Activated naive CD8-positive, alpha-beta T cell (primary cell): ENCODE data around the gene MUSK.

Experiments used
- H3K27ac Mint-ChIP-seq: one replicate; pipeline ENCODE4 v1.8.0; 2021; ENCODE audit warnings: mixed read lengths
- H3K27me3 Mint-ChIP-seq: one replicate; pipeline ENCODE4 v1.8.0; 2021; ENCODE audit warnings: mixed read lengths
- H3K36me3 Mint-ChIP-seq: one replicate; pipeline ENCODE4 v1.8.0; 2021; ENCODE audit warnings: mixed read lengths
- H3K4me1 Mint-ChIP-seq: one replicate; pipeline ENCODE4 v1.8.0; 2021; ENCODE audit warnings: low read depth, mixed read lengths
- H3K4me3 Mint-ChIP-seq: one replicate; pipeline ENCODE4 v1.8.0; 2021; ENCODE audit warnings: mild to moderate bottlenecking, mixed read lengths
- H3K9me3 Mint-ChIP-seq: one replicate; pipeline ENCODE4 v1.8.0; 2021; ENCODE audit warnings: low read depth, mixed read lengths

MUSK gene

GRCh38 chr9:110668570-110669167 lies at the start of gene MUSK:
Gene MUSK, plus strand, starts transcription at chr9:110668791. Its CDS starts 114 bp downstream, at chr9:110668905.
- H3K4me3 Mint-ChIP-seq, result no peak within 1 kb of the TSS
- no peaks in the 10 kb centered on the region for H3K9me3 Mint-ChIP-seq
- H3K4me1 Mint-ChIP-seq, result no peaks in the 10 kb centered on the region
- H3K27me3 Mint-ChIP-seq, result no peaks in the 10 kb centered on the region
- H3K27ac Mint-ChIP-seq, result no peak within 1 kb of the TSS
- no peaks in the 10 kb centered on the region for H3K36me3 Mint-ChIP-seq

DNA sequence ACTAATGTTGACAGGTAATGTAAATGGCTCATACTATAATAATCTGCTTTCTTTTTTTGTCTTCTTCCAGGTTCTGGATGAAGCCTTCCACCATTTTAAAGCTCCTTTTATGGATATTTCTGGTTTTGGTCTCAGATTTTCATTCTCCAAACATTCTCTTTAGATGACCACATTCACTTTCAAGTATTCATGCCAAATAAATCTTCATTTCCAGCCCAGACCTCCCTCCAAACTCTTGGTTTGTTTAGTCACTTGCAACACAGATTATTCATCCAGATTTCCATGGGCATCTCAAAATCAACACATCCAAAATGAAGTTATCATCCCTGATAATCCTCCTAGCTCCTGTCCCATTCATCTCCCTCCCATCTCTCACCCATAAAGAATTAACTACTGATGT lies 48.8 kb upstream of the MUSK start:
- Mint-ChIP-seq H3K9me3 (no peaks in the 10 kb centered on the region), H3K27ac (no peak overlapping the region), H3K4me3 (no peak overlapping the region), H3K36me3 (no peaks in the 10 kb centered on the region), H3K4me1 (no peaks in the 10 kb centered on the region), H3K27me3 (no peaks in the 10 kb centered on the region)

- Mint-ChIP-seq H3K36me3 (no peaks in the 10 kb centered on the region), H3K9me3 (no peaks in the 10 kb centered on the region), H3K4me3 (no peak overlapping the region), H3K4me1 (no peaks in the 10 kb centered on the region), H3K27ac (no peak overlapping the region), H3K27me3 (peaks cover 2% of the 10 kb centered on the region)
These were observed 47.9 kb upstream of the MUSK start for GRCh38 chr9:110620726-110621125.

GRCh38 chr9:110622368-110622767 lies 46.2 kb upstream of the MUSK start:
- Mint-ChIP-seq H3K27me3 (peaks cover 2% of the 10 kb centered on the region), H3K36me3 (no peaks in the 10 kb centered on the region), H3K9me3 (no peaks in the 10 kb centered on the region)

DNA sequence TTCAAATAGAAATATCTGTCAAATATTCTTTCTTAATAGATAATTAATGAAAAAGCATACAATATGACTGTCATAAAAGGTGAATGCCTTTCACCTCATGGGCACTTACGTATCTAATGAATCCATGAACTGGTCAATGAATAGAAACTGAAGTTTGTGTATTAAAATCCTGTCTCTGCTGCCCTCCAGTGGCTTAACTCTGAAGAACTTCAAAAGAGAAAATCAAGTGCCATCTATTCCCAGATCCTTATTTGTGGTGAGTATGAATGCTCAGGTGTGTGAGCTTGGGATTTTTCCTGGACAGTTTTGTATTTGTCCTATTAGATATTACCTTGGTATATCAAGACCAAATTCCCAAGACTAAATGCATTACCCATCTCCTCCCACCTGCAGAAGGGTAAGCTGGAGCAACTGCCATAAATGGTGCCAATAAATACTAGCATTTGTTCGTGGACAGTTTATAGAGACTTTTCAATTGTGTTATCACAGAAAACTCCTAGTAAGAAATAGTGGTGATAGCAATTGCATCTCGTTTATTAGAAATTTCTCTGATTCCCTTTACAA lies 45.0 kb upstream of the MUSK start:
- Mint-ChIP-seq H3K27ac (no peak overlapping the region), H3K4me1 (no peaks in the 10 kb centered on the region), H3K4me3 (no peak overlapping the region), H3K27me3 (peaks cover 2% of the 10 kb centered on the region), H3K9me3 (no peaks in the 10 kb centered on the region), H3K36me3 (no peaks in the 10 kb centered on the region)

More at GRCh38 chr9:110622368-110622767, 46.2 kb upstream of the MUSK start:
- H3K27ac Mint-ChIP-seq, result no peak overlapping the region
- no peak overlapping the region for H3K4me3 Mint-ChIP-seq
- H3K4me1 Mint-ChIP-seq, result no peaks in the 10 kb centered on the region

DNA sequence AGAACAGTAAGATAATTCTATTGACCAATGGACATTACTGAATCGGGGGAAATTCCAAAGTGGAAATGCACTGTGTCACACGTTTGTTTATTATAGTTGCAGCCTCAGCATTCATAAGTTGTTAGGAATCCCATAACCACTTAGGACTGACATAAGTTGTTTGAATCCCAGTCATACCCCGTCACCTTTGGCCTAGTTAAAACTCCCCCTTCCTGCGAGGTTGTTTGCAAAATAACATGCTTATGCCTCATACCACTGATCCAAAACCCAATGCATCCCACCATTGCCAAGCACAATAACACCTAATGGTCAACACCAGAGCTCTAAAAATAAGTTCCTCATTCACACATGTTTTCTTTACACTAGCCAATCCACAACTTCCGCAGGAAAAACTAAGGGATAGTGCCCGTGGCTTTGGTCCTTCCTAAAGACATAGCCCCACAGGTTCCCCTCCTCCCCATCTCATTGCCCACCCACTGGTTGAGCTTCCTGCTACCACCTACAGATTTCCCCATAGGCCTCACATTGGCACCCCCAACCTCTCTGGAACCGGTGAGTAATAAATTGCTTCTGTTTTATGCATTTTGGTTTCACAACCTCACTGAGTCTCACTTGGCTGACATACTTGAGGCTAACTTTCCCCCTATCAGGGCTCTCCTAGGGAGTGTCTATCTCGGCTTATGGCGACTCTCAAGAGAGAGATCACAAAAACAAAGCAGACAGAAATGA lies 42.3 kb upstream of the MUSK start:
- H3K36me3 Mint-ChIP-seq, result no peaks in the 10 kb centered on the region
- no peaks in the 10 kb centered on the region for H3K4me1 Mint-ChIP-seq
- H3K4me3 Mint-ChIP-seq, result no peak overlapping the region
- no peak overlapping the region for H3K27ac Mint-ChIP-seq
- H3K9me3 Mint-ChIP-seq, result no peaks in the 10 kb centered on the region
- H3K27me3 Mint-ChIP-seq, result peaks cover 2% of the 10 kb centered on the region

- no peak overlapping the region for H3K27ac Mint-ChIP-seq
- H3K9me3 Mint-ChIP-seq, result peaks cover 8% of the 10 kb centered on the region
- H3K4me1 Mint-ChIP-seq, result no peaks in the 10 kb centered on the region
- H3K36me3 Mint-ChIP-seq, result peaks cover 2% of the 10 kb centered on the region
- H3K27me3 Mint-ChIP-seq, result peaks cover 2% of the 10 kb centered on the region
- no peak overlapping the region for H3K4me3 Mint-ChIP-seq
These were observed 33.0 kb upstream of the MUSK start for GRCh38 chr9:110635589-110635988.

DNA sequence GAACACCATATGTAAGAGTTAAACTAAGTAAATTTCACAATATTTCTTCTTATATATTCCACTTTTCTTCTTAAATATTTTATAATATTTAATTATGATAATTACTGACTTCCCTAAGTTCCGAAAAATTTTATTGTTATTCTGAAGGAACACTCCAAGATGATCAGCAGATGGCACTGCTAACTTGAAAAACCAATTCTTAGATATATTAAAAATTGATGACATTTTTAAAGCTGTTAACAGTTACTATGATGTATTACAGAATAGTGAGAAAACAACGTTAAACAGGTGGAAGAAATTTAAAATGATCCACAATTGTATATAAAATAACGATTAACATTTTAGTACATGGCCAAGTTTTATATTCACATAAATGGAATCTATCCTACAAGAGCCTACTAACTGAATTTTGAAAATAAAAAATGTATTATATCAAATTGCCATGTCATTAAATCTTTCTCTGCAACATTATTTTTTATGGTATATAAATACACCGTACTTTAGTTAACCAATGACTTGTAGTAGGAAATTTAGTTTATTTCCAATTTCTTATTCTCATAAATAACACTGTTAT lies 30.1 kb upstream of the MUSK start:
- Mint-ChIP-seq H3K9me3 (peaks cover 8% of the 10 kb centered on the region), H3K4me1 (no peaks in the 10 kb centered on the region), H3K27me3 (peaks cover 2% of the 10 kb centered on the region), H3K36me3 (peaks cover 2% of the 10 kb centered on the region), H3K4me3 (no peak overlapping the region), H3K27ac (no peak overlapping the region)

DNA sequence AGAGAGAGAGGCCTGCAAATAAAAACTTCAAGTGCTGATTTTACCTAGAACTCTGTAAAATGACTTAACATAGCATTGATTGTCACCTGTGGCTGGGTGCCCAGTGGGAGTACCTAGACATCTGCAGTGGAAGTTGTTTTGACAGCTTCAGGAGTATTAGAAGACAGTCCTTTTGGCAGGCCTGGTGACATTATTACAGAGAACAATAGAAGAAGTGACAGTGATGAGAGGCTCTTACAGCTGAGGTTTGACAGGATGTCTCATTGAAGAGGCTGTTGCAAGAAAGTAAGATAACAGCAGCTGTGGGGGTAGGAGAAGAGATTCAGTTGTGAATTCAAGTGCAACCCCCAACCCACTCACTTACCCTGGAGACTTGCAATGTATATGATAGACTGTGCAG lies 27.9 kb upstream of the MUSK start:
- Mint-ChIP-seq H3K27me3 (peaks cover 2% of the 10 kb centered on the region), H3K36me3 (peaks cover 2% of the 10 kb centered on the region), H3K4me1 (no peaks in the 10 kb centered on the region), H3K27ac (no peak overlapping the region), H3K4me3 (no peak overlapping the region), H3K9me3 (peaks cover 7% of the 10 kb centered on the region)

GRCh38 chr9:110641293-110641692 lies 27.3 kb upstream of the MUSK start:
- Mint-ChIP-seq H3K4me3 (no peak overlapping the region), H3K36me3 (peaks cover 2% of the 10 kb centered on the region), H3K27ac (no peak overlapping the region), H3K27me3 (peaks cover 2% of the 10 kb centered on the region), H3K4me1 (no peaks in the 10 kb centered on the region), H3K9me3 (peaks cover 4% of the 10 kb centered on the region)

DNA sequence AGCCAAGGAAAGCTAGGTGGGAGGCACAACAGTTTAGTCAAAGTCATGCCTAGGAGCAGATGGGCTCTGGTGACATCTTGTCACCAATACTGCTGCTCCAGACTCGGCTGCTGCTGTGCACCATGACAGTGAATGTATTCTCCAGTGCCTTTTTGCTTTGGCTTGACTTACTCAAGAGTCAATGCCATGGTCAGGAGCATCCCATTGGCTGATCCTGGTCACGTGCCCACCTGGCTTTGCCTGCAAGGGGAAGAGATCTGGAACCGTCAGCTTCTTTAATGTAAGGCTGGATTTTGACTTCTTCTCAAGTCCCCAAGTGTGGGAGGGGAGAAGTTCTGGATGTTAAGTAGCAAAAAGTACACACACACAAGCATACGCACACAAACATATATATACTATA lies 19.9 kb upstream of the MUSK start:
- H3K9me3 Mint-ChIP-seq, result no peaks in the 10 kb centered on the region
- no peaks in the 10 kb centered on the region for H3K27me3 Mint-ChIP-seq

DNA sequence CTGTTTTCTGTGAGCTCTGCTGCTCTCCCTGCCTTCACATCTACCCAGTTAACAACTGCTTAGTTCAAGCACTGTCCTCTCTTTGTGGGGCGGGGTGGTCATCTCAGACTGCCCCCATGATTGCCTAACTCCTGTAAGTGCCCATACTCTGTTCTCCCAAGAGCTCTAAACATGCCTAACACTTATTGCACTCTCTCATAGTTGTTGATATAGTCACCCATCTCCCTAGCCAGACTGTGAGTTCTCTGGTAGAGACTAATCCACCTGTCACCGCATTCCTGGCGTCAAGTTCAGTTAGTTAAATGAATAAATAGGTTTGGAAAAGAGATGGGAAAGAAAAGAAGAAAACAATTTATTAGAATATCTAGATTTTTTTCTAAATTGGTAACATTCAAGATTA lies 18.3 kb upstream of the MUSK start:
- Mint-ChIP-seq H3K9me3 (no peaks in the 10 kb centered on the region), H3K4me3 (no peak overlapping the region), H3K27ac (no peak overlapping the region), H3K4me1 (no peaks in the 10 kb centered on the region), H3K36me3 (no peaks in the 10 kb centered on the region), H3K27me3 (no peaks in the 10 kb centered on the region)

More for the DNA sequence above, 19.9 kb upstream of the MUSK start:
- no peak overlapping the region for H3K4me3 Mint-ChIP-seq
- H3K36me3 Mint-ChIP-seq, result no peaks in the 10 kb centered on the region
- H3K27ac Mint-ChIP-seq, result no peak overlapping the region
- no peaks in the 10 kb centered on the region for H3K4me1 Mint-ChIP-seq

GRCh38 chr9:110650991-110651411 lies 17.6 kb upstream of the MUSK start:
- no peak overlapping the region for H3K27ac Mint-ChIP-seq
- H3K9me3 Mint-ChIP-seq, result no peaks in the 10 kb centered on the region
- H3K4me1 Mint-ChIP-seq, result no peaks in the 10 kb centered on the region
- H3K4me3 Mint-ChIP-seq, result no peak overlapping the region
- no peaks in the 10 kb centered on the region for H3K27me3 Mint-ChIP-seq
- H3K36me3 Mint-ChIP-seq, result no peaks in the 10 kb centered on the region

DNA sequence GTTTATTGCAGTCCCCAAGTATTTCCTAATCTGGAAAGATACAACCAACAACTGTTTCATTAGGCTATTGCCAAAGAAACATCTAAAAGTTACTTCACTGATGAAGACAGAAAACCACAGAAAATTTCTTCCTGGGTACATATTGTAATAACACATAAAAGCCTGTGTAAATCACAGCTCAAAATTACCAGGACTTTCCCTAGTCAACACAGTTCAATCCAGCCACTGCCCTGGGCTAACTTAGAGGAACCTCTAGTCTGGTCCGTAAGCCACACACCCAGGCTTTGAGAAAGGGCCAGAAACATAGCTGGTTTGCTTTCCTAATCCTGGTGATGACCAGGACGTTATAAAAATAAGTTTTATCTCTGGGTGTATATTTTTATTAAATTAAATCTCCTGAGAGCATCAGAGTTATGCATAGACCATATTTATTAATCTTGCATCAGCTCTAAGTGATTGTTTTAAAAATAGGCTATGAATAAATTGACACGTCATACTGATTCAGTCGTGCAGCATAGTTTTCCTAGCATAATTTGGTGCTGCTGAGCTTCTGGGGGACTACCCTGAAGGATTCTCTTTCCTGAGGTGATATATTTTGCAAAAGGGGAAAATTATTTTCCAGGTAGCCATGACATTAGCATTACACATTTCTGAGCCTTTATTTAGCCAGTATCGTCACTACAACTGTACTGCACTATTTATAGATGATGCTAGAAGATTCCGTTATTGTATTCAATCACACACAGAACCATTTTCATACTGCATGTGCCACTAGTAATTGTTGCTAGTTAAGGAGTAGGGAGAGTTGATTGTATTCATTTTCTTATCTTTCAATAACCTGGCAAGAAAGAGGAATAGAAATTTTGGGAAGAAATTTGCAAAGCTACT lies 12.6 kb upstream of the MUSK start:
- H3K36me3 Mint-ChIP-seq, result no peaks in the 10 kb centered on the region
- no peak overlapping the region for H3K27ac Mint-ChIP-seq
- no peaks in the 10 kb centered on the region for H3K9me3 Mint-ChIP-seq
- H3K4me1 Mint-ChIP-seq, result no peaks in the 10 kb centered on the region
- no peaks in the 10 kb centered on the region for H3K27me3 Mint-ChIP-seq
- no peak overlapping the region for H3K4me3 Mint-ChIP-seq
